ENCODE measurements around the gene ENG. TPM values are rescaled to one million over a fixed set of nuclear protein-coding genes. Genes with fewer than 3 reads are reported as not detected.

Gene ENG
- total RNA-seq, 1 donor from 2014 or later, result 243 TPM

DNA sequence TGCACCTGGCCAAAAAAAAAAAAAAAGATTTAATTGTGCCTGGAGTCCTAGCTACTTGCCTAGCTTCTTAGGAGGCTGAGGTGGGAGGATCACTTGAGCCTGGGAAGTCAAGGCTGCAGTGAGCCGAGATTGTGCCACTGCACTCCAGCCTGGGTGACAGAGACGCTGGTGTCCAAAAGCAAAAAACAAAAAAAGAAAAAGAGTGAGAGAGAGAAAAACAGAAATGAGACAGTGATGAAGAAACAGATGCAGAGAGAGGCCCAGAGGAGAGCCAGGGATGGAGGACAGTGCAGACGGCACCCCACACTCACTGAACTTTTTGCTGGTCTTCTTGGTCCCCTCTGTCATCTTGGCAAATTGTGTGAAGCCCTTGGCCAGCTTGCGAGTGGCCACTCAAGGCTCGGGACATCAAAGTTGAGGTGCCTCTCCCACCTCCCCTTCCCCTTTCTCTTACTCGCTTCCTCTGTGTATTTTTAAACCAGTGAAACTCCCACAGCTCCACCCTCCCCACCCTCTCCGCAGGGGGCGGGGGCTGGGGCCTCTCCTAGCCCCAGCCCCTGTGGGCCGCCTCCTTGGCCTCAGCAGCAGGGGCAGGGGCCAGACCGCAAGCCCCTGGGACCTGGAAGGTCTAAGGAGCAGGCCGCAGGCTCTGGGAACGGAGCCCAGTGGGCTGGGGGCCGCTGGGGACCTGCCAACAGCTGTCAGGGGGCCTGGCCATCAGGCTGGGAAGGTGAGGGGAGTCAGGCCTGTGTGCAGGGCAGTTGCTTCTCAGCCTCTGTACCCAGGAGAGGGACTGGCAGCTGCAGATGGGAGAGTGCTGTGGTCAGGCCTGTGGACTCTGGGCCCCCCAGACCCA lies 76.0 kb downstream of the ENG start, which contains the start of gene SH2D3C:
Gene SH2D3C (minus strand): TSS at position 387 of the 856 bp plus-strand sequence. CDS start 39 bp downstream, at position 348.
- DNase-seq (ENCODE audit: low spot score), result no peak

- DNase-seq (ENCODE audit: low spot score), result no peak
Observed at GRCh38 chr9:127777368-127777980, 77.0 kb downstream of the ENG start.

GRCh38 chr9:127776924-127777289 lies 77.6 kb downstream of the ENG start:
- DNase-seq (ENCODE audit: low spot score), result no peak

- no peak for DNase-seq (ENCODE audit: low spot score)
Observed at GRCh38 chr9:127776195-127776923, 78.1 kb downstream of the ENG start.

DNA sequence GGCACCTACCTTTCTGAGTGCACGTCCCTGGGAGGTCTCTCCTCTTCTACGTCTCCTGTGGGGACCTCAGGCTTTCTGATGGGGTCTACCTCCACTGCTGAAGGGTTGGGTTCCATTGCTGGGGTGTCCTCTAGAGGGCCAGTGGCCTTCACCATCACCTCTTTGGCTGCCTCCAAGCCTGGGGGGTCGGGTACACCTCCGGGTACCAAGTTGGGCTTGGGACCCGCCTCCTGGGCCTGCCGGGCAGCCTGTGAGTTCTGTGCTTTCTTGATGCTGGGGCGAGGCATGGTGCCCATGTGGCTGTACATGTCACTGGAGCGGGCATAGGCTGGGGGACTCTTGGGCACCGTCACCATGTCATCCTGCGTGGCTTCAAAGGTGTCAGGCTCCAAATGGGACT lies 80.5 kb downstream of the ENG start:
- DNase-seq (ENCODE audit: low spot score), result no peak

DNA sequence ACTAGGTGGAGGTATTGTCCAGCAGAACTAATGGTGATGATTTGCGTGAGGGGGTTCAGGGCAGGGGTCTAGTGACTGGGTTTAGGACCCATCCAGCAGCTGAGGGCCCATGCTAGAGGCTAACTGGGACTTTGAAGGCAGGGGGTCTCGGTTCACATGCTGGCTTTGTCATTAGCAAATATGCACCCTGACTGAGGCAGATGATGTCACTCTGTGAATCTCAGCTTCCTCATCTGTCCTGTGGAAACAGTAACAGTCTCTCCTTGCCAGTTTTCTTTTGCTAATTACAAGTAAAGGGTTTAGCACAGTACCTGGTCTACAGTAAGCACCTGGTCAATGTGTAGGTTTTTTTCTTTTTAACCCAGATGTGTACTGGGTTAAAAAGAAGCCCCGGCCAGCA lies 81.2 kb downstream of the ENG start:
- no peak for DNase-seq (ENCODE audit: low spot score)

DNA sequence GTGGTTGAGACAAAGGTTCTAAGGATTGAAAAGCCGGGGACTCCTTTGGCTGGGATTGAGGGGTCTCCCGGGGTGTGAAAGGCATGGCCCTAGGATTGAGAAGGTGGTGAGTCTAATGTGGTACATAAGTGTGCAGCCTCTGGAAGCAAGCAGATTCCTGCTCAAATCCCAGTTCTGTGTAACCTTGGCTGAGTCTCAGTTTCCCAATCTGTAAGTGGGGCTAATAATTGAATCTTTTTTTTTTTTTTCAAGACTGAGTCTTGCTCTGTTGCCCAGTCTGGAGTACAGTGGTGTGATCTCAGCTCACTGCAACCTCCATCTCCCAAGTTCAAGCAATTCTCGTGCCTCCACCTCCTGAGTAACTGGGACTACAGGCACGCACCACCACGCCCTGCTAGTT lies 81.9 kb downstream of the ENG start:
- DNase-seq (ENCODE audit: low spot score), result no peak

DNA sequence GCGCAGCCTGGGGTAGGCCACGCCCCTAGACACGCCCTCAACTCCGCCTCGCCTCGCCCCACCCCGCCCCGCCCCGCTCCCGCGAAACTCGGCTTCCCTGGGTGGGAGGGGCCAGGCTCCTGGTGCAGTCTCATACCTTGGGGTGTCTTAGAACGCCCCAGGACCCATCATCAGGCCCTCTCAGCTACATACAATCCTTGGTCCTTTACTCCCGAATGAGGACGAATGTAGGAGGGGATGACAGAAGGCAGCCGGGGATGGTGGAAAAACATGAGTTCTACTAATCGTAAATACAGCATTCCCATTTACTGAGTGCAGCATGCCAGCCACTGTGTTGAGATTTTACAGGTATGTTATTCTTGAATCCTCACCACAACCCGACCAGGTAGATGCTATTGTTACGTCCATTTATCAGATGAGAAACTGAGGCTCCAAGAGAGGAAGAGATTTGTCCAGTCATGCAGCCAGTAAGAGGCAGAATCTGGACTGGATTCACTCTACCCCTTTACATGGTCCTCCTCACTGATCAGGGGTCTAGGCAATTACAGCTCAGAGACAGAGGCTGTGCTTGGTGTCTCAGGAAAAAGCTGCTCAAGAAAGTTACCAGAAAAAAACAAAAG lies 82.8 kb downstream of the ENG start:
- DNase-seq (ENCODE audit: low spot score), result no peak

DNA sequence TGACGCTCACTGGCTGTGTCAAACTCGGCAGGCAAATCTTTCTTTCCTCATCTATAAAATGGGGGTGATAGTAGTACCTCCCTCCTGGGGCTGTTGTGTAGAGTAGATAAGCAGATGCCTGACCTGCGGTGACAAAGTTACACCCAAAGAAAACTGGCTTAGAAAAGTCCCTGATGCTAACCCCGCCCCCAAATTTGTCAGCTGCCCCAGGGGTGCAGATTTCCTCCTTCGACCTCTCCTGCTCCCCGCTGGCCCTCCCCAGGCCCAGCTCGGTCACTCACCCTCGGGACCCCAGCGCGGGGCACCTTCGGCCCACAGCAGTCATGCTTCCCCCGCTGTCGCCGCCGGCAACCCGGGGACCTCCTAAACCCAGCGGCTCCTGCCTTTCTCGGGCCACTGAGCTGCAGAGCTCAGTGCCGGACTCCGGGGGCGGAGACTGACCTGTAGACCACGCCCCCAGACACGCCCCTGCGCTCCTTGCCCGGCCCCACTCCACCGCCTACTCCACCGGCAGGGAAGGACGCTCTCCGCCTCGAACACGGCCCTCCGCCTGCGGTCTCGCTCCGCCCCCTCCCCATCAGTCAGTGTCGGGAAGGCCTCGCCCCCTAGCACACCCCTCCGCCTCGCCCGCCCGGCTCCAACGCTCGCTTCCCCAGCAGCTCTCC lies 83.4 kb downstream of the ENG start:
- peak; percentile 100 for DNase-seq (ENCODE audit: low spot score)

DNA sequence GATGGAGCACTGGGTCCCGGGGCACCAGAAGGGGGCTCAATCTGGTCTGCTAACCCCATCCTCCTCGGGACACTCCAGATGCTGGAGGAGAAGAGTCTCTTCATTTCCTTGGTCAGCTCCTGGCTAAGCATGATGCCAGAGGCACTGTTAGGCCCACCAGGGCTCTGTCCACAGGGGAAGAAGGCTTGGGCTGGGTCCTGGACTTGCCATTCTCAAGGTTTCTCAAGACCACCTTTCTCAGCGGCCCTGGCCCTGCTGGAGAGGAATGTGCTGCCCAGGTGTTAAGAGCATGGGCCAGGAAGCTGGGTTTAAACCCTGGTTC lies 83.9 kb downstream of the ENG start:
- DNase-seq (ENCODE audit: low spot score), result no peak

GRCh38 chr9:127769929-127770582 lies 84.4 kb downstream of the ENG start:
- no peak for DNase-seq (ENCODE audit: low spot score)

DNA sequence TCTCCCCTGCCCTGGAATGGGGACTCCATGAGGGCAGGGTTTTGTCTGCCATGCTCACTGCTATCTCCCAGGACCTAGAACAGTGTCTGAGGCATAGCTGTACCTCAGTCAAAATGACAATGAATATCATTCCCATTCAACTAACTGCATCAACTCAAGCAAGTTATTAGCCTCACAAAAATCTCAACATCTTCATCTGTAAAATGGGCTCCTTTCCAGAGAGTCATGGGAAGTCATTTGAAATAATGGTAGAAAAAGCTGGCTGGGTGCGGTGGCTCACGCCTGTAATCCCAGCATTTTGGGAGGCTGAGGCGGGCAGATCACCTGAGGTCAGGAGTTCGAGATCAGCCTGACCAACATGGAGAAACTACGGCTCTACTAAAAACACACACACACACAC lies 85.4 kb downstream of the ENG start:
- no peak for DNase-seq (ENCODE audit: low spot score)

GRCh38 chr9:127768698-127769097 lies 85.8 kb downstream of the ENG start:
- DNase-seq (ENCODE audit: low spot score), result no peak

DNA sequence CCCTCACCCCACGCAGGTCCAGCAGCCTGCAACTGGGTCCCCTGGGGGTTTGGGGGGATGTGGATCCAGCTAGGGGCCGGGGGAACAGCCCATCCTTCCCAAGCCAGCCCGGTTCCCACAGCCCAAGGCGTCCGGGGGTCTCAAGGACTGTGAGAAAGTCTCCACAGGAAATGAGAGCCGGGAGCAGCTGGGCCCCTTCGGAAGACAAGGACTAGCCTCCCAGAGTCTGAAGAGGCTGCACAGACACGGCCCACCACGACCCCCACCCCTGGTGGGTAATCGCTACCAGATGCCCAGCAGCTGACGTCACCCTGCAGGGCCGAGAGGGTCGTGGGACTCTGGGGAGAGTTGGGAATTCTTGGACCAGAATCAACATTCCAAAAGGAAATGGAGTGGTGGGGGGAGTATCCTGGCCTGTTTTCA lies 86.5 kb downstream of the ENG start:
- no peak for DNase-seq (ENCODE audit: low spot score)

GRCh38 chr9:127767410-127767809 lies 87.0 kb downstream of the ENG start:
- DNase-seq (ENCODE audit: low spot score), result no peak

GRCh38 chr9:127765418-127765817 lies 89.0 kb downstream of the ENG start:
- DNase-seq (ENCODE audit: low spot score), result no peak
